T1000 (cell line): ENCODE measurements around the gene RARRES1.
"Not testable (repeated sequence)": the region's sequence is repeated elsewhere in the genome, so short reads cannot be mapped to it uniquely, and the experiment has no call there.

Experiments
- DNase-seq: peaks from one replicate; lab custom pipeline; 2025; ENCODE audit warnings: mixed read lengths; lab: John Stamatoyannopoulos, UW

RARRES1 gene

DNA sequence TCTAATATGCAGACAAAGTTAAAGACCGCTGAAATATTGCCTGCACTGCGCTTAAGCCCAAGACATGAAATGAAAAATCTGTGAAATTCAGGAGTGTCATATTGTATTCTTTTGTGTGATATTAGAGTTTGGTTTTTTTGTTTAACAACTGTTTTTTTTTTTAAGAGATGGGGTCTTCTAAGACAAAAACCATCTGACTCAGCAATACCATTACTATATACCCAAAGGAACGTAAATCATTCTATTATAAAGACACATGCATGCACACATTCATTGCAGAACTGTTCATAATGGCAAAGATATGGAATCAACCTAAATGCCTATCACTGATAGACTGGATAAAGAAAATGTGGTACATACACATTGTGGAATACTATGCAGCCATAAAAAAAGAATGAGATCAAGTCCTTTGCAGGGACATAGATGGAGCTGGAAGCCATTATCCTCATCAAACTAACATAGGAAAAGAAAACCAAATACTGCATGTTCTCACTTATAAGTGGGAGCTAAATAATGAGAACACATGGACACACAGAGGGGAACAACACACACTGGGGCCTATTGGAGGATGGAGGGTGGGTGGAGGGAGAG lies 38.3 kb downstream of the RARRES1 start:
- DNase-seq, result not testable (repeated sequence)

DNA sequence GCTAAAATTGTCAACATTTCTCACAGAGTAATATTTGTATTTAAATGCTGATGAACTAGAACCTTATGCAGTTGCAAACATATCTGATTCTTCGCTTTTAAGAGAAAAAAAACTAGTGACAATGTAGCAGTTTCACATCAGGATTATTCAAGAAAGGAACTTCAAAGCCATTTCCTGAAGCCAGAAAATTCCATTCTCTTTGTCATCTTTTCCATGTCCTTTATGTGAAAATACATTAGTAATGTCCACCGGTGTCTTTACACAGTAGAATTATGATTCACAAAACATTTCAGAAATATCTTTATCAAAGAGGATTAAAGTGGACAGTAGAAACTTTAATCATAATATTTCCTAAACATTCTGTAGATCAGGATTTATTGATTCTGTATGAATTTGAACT lies 47.1 kb downstream of the RARRES1 start:
- DNase-seq, result no peak

DNA sequence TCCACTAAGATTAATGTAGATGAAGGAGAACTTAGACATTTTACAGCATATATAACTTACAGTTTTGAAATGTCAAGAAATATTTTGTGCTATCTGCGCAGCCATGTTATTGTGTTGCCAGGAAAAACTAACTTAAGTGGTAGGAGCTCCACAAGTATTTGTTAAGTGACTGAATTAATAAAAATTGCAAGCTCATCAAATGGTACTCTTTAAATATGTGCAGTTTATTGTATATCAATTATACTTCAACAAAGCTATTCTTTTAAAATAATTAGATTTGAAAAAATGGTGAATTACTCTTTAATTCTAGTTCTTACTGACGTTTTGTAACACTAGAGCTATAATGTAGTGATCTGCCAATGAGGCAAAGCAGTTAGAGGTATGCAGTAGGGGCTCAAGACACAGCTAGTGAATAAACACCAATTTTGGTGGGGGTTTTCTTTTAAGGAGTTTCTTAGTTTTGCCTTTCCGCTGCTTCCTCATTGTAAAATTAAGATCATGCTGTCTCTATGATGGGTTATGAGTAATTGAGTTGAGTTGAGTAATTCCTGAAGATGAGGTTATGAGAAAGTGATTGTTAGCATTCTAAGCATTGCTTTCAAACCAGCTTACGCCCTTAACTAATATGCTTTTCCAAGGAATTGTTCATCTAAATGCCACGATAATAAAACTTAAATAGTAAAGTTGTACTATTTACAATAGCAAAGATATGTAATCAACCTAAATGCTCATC lies 48.9 kb downstream of the RARRES1 start:
- DNase-seq, result no peak

DNA sequence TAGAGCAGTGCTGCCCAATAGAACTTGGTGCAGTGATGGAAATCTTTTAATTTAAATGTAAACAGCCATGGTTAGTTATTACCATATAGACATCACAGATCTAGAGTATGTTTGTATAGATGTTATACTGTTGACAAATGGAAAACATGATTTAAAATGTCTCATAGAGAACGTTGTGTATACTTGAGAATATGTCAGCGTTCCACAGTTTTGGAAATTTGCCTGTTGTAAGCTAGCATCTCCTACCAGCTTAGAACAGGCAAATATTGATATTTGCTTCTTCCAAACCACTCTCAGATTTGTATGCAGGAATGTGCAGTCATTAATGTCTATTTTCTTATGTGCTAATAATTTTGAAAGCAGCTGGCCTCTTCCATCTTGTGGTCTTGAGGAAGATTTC lies 51.4 kb downstream of the RARRES1 start:
- no peak for DNase-seq

DNA sequence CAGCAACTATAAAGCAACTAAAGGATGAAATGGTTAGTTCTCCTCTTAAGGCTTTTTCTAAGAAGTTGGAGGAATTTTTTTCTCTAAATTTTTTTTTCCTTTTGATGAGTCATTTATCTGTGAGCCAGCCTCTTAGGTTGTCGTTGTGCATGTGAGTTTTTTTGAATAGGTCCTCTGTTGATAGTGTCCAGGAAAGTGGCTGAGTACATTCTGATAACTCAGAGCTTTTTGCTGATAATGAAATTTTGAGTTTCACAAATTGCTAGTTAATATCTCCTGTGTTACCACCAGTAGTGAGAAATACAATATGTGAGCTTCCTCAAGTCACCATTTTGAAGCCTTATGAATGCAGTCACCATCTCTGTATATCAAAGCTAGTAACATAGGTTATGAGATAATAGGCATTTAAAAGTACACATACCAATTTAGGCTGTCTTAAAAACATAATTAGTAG lies 52.7 kb downstream of the RARRES1 start:
- DNase-seq, result no peak

DNA sequence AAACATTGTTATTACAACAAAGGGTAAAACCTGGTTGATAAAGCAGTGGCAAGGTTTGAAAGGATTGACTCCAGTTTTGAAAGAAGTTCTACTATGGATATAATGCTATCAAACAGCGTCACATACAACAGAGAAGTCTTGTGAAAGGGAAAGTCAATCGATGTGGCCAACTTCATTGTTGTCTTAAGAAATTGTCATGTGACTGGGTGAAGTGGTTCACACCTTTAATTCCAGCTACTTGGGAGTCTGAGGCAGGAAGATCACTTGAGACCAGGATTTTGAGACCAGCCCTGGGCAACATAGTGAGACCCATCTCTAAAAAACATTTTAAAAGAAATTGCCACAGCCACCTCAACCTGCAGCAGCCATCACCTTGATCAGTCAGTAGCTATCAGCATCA lies 53.6 kb downstream of the RARRES1 start:
- no peak for DNase-seq

DNA sequence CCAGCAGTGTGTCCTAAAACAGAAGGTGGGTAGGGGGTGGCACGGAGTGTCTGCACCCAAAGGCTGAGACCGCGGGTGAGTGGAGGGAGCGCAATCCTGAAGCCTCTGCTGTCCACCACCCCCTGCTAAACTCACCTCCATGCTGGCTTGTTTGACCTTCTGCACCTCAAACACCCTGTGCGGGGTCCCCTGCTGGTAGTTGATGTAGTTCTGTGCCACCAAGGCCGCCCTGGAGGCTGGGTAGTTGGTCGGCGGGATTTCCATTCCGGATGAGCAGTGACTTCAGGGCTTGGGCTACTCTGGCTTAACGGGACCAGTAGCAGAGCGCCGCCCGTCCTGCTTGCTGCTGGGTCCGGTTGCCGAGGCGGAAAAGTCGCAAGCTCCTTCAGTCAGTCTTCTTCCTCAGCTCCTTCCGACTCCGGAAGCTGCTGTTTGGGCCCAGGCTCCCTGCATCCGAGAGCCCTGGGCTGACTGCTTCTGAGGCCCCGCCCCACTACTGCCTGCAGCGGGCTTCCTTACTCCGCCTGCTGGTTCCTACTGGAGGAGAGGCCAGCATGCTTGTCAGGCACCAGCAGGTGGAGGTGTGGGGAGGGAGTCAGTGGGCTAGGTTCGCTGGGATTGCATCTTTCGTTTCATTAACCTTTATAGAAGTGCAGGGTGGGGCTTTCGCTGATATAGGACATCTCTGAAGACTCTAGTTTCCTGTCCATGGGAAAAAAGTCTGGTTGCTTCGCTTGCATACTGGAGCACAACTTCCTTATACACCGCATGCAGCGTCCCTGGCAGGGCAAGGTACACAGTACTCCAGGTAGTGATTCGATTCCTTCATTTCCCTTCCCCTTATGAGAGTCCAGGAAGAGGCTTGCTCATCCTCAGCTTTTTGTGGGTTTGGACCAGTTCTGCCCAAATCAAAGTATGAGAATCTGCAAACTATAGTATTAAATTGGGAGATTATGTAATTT lies 59.8 kb downstream of the RARRES1 start, which contains the start of gene LXN:
TSS of gene LXN (minus strand) at position 434 of the 962 bp plus-strand sequence. CDS start at position 264, 170 bp downstream.
- no peak for DNase-seq

DNA sequence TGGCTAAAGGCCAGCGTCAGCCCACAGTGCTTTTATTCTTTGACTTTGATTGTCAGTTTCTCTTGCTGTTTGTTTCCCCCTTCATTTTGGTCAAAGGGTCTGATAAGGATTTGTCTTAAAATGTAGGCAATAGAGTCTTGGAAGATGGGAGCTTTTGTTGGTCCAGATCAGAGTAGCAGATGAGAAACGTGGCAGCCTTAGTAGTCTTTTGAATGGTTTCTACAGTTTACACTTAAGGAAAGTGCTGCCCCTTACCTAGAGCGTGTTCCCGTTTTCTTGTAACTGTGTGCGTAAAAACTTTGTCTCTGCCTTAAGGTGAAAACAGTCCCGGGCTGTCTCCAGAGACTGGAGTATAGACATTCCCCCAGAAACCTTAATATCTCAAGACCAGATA lies 60.4 kb downstream of the RARRES1 start:
- no peak for DNase-seq

DNA sequence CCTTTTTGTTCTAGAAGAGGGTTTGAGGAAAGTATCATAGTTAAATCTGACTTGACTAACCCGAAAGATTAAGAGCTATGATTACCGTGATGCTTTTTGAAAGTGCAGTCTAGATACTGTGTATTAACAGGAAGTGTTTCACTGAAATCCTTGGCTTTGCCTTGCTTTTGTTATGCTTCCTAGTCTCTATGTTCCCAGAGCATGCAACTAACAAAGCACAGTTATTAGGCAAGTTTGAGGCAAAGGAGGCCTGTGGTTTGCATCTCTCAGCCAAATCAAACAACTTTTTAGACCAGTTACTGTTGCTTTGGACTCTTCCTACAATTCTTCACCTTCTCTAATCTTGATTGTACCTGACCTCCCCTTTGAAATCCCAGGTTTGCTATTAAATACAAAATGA lies 63.8 kb downstream of the RARRES1 start:
- no peak for DNase-seq

DNA sequence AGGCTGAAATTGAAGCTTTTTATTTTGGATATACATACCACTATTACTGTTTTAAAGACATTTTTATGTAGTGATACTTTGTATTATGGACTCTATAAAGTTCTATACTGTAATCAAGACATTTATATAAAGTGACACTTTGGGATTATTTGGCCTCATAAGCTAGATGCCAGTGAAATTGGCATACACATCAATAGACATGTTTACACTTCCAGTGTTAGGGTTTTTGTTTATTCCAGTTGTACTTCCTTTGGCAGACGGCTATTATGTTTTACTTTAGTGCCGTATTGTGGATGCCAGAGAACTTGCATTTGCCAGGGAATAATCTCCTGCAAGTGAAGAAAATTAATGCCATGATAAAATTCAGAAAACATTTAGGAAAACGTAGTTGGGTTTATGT lies 65.8 kb downstream of the RARRES1 start:
- no peak for DNase-seq

DNA sequence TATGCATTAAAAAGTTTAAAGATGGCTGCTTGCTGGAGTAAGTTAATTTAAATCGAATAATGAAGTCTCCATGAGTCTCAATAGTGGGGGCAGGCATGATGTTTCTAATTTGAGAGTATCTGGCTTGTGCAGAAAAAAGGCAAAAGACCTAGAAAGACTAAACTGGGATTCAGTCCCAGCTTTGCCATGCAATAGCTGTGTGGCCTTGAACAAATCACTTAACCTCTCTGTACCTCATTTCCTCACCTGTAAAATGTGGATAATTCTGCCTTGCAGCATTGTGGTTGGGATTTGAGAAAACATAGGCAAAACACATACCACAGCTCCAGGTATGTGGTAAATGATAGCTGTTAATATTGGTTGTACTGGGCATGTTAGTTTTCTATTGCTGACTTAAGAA lies 68.4 kb downstream of the RARRES1 start:
- DNase-seq, result no peak

DNA sequence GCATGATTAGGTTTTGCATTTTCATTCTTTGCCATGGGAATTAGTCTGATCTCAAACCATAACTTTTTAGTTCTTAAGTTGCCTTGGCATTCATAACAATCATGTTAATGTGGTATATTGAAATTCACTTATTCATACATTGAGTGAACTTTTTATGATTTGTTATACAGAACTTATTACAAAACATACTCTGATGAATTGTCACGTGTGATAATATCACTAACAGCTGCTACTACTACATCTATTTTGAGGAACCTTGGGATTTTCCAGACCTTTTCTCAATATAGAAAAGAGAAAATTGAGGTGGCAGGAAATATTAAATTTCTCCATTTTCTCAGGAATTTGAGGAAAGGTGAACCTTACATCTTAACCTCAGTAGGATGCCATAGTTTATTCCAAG lies 69.0 kb downstream of the RARRES1 start:
- no peak for DNase-seq

DNA sequence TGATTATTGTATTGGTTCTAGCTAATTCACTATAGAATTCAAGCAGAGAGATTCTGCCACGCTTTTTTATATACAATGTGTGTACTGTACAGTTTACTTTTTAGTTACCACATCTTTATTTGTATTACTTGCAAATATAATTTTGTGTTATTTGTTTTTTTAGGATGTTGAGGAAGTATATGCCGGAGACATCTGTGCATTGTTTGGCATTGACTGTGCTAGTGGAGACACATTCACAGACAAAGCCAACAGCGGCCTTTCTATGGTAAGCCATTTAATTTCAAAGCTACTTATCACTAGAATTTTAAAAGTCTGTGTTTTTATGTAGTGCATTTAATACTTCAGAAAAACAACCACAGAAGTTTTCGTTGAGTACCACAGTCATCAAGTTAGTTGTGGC lies 71.5 kb downstream of the RARRES1 start:
- DNase-seq, result no peak

DNA sequence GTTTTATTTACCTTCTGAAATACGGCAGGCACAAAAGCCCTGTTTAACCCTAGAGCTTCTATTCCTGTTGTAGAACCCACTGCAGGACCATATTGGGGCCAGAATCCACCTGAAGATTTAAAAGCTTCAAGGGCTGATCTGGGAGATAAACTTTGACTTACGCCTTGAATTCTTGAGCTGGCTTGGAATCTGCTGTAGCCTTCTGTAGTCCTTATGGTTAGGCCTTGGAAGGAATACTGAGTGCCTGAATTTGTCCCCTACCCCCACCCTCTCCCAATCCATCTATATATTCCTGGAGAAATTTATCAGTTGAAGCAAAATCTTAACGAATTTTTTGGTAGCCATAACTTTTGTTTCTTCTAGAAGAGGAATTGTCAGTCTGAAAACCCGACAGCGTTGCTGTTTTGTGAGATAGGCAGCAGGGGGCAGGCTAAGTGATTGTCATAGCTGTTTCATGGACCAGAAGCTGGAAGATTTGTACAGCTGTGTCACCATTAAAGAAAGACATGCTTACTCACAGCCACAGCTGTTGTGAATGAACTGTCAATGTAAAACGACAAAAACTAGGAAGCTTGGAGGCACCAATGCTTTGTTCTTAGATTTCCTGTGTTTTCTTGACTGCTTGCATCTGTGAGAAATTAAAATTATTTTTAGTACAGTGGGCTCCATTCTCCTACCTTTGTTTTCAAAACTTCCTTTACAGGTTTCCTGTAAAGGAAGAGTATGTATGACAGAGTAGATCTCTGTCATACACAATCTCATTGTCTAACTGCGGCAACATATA lies 72.6 kb downstream of the RARRES1 start:
- peak; percentile 22 for DNase-seq

DNA sequence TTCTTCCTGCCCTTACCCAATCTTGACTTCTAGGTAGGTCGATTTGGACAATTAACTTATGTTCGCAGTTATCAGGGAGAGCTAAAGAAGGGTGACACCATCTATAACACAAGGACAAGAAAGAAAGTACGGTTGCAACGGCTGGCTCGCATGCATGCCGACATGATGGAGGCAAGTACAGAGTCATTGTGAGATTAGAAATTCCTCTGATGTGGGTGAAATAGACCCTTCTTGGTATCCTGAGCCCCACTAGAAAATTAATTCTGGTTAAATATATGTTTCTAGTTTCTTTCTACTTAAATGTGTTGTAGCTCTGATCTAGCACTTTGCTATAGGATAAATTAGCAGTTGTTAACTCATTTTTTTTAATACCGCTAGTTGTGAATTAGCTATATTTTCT lies 73.4 kb downstream of the RARRES1 start:
- no peak for DNase-seq

DNA sequence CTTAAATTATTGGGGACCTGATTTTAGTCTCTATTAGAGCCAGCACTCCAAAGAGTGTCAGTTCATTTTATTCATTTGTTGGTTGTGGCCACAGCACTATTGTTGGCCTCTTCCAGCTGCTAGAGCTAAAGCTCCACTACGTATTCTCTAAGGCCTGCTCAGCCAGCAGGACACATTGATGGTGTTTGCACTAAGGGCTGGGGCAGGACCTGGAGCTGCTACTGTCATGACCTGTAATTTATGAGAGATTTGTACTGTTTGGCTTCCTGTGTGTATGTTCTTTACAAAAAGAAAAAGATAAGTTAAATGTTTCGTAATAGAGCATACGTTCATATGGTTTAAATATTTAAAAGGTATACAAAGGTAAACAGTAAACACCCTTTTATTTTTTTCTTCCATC lies 79.8 kb downstream of the RARRES1 start:
- no peak for DNase-seq

DNA sequence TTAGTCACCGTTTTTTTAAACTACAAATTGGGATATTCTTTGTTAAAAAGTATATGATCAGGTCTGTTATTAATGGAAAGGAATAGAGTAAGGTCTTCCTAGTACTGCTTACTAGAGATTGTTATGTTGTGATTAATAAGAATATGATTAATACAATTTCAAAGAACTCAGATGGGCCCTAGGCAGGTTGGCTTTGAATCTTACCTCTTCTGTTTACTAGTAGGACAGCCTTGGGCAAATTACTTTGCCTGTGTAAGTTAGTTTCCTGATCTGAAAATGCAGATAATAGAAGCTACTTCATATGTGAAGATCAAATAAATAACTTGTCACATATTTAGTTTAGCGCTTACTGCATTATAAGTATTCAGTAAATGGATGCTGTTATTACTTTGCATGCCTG lies 81.1 kb downstream of the RARRES1 start:
- no peak for DNase-seq

DNA sequence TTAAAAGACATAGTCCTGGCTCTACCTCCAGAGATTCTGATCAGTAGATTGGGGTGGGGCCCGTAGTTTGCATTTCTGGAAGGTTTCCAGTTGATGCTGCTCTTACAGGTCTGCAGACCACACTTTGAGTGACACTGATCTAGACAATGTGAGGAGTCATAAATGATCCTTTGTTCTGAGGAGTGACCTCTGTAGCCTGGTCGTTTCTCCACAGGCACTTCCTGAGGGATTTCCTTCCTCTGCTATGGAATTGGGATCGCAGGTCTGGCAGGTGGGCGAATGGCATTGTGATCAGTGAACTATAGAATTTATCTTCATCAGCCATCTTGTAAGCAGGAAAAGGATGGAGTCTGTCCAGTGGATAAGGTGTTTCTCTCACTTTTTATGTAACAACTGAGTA lies 82.5 kb downstream of the RARRES1 start:
- DNase-seq, result no peak
